SU-DHL-6 (cell line): ENCODE results near the gene SCAF1.

ENCODE experiments used
- CTCF ChIP-seq: fragments of 200-600 bp; sonication (generic); IDR thresholded peaks from one replicate; pipeline ENCODE4 v1.5.1; 2017; ENCODE audit warnings: antibody characterized with exemption, mild to moderate bottlenecking, low read length, moderate library complexity; ENCODE audit not compliant: insufficient read depth, poor library complexity, severe bottlenecking
- EZH2phosphoT487 ChIP-seq: fragments of 200-600 bp; sonication (generic), shearing (Covaris generic); conservative IDR thresholded peaks from 2 replicates; pipeline ENCODE4 v1.6.1; 2018; ENCODE audit warnings: mild to moderate bottlenecking, antibody characterized with exemption, low read length, moderate library complexity, mixed read lengths

DNA sequence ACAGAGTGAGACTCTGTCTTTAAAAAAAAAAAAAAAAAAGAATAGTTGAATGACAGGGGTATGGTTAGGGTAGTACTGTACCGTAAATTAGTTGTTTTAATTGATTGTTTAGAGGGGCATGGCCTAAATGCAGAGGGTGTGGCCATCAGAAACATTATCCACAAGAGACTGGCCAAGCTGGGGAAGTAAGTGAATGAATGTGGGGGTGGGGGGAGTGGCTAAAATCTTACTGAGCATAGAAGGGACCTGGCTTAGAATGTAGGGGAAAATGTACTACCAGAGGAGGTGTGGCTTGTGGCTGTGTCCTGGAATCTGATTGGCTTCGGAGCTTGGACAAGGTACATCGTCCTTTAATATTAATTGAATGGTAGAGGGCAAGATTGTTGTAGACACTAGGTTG is 27.5 kb downstream of the SCAF1 start:
- TF ChIP-seq CTCF (no peak), EZH2phosphoT487 (no peak)
